CD4-positive, alpha-beta T cell treated with Interleukin-6 at 100 ng/mL for 8 hours (primary cell): ENCODE data around the gene GPANK1.
A peak's percentile ranks its signal among the peaks of the same experiment; 100 is the strongest.

Experiments
- DNase-seq: peaks from one replicate; pipeline ENCODE4 v3.0.0-alpha.2; 2020; ENCODE audit warnings: mixed read lengths, low spot score

GPANK1 gene

GRCh38 chr6:31639449-31639861 lies 25.3 kb downstream of the GPANK1 start:
- no peak for DNase-seq

DNA sequence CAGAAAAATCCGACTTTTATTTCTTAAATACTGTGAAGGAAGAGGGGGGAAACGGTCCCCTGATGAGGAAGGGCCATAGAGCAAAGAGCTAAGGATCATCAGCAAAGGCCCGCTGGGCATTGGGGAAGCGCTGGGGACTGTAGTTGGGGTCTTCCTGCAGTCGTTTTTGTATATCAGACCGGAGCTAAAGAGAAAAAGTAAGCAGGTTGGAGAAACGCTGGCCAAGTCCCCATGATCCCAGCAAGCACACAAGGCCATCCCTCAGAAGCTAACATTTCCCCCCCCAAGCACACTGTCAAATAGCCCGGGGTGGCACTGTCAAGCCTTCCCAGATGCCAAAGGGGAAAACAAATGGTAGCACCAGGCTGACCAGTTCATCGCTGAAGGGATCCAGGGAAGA lies 25.8 kb downstream of the GPANK1 start:
- no peak for DNase-seq

- no peak for DNase-seq
Observed at GRCh38 chr6:31636698-31637596, 27.9 kb downstream of the GPANK1 start.

GRCh38 chr6:31634969-31635575 lies 29.7 kb downstream of the GPANK1 start:
- no peak for DNase-seq

DNA sequence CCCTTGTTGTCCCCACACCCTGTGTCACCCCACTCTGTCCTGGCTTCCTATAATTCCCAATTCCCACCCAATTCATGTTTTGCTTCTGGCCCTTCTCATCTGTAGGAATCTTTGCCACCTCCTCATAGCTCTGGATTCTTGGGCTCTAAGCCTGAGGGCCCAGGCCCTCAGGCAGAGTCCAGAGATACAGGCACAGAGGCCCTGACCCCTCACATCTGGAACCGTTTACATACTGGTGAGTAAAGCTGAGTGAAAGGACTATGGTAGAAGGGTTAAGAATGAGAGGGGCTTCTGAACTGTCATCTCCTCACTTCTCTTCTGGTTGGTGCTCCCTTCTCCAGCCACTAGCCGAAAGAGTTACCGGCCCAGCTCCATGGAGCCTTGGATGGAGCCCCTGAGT lies 30.7 kb downstream of the GPANK1 start:
- no peak for DNase-seq

GRCh38 chr6:31633447-31633846 lies 31.4 kb downstream of the GPANK1 start:
- no peak for DNase-seq

GRCh38 chr6:31632279-31632946 lies 32.4 kb downstream of the GPANK1 start:
- DNase-seq: no peak

GRCh38 chr6:31631681-31632278 lies 33.0 kb downstream of the GPANK1 start:
- no peak for DNase-seq

DNA sequence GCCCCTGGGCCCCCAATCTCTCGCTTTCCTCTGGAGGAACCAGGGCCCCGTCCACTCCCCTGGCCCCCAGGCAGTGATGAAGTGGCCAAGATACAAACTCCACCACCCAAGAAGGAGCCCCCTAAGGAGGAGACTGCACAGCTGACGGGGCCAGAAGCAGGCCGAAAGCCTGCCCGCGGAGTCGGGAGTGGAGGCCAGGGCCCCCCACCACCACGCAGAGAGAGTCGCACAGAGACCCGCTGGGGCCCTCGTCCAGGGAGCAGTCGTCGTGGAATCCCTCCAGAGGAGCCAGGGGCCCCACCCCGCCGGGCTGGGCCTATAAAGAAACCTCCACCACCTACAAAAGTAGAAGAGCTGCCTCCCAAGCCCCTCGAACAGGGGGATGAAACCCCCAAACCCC lies 33.6 kb downstream of the GPANK1 start:
- DNase-seq: no peak

DNA sequence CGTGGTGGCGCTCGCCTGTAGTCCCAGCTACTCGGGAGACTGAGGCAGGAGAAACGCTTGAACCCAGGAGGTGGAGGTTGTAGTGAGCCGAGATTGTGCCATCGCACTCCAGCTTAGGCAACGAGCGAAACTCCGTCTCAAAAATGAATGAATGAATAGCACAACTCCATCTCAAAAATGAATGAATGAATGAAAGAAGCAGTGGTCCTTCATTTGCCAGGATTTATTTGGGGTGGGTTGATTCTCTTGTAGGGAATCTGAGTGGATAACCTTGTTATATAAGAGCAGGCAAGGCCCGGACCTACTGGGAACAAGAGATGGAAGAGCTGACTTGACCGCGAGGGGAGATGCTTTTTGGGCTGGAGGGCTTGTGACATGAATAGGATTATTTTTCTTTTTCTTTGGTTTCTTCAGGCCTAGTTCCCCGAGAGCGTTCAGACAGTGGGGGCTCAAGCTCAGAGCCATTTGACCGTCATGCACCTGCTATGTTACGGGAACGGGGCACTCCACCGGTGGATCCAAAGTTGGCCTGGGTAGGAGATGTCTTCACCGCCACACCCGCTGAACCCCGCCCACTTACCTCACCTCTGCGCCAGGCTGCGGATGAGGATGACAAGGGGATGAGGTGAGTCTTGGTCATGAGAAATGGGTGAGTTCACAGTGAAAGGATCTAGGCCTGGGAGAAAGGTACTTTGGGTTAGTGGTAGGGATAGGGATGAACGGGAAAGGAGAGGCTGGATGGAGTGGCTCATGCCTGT lies 34.4 kb downstream of the GPANK1 start:
- no peak for DNase-seq

- DNase-seq: no peak
Observed at GRCh38 chr6:31629014-31629413, 35.8 kb downstream of the GPANK1 start.

- DNase-seq: no peak
Observed at GRCh38 chr6:31627690-31628287, 37.0 kb downstream of the GPANK1 start.

GRCh38 chr6:31626952-31627351 lies 37.8 kb downstream of the GPANK1 start:
- no peak for DNase-seq

DNA sequence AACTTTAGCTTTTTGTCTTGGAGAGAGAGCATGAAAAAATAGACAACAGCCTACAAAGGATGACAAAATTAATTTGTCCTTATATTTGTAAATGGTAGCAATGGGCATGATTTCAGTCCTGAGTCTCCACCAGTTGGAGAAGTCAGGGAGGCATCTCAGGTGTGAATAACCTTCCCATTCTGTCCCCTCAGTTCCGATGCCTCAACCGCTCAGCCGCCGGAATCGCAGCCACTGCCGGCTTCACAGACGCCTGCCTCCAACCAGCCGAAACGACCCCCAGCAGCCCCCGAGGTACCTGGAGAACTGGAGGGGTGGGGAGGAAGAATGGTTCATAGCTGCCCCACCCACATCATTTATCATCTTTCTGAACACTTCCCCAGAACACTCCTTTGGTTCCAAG lies 40.7 kb downstream of the GPANK1 start:
- DNase-seq: no peak

DNA sequence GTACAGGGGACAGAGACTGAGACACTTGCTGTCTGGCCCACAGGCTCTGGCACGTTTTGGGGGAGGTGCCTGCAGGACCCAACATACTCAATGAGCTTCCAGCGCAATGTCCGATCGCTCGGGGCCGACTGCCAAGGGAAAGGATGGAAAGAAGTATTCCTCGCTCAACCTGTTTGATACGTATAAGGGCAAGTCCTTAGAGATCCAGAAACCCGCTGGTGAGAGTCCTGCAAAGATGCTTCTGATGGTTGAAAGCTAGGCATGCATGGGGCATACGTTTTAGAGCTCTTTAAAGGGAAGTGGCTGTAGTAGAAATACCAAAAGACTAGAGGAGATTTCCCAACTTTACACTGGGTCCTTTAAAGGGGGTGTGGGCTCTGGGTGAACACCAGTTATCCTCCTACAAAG lies 42.1 kb downstream of the GPANK1 start:
- no peak for DNase-seq

DNA sequence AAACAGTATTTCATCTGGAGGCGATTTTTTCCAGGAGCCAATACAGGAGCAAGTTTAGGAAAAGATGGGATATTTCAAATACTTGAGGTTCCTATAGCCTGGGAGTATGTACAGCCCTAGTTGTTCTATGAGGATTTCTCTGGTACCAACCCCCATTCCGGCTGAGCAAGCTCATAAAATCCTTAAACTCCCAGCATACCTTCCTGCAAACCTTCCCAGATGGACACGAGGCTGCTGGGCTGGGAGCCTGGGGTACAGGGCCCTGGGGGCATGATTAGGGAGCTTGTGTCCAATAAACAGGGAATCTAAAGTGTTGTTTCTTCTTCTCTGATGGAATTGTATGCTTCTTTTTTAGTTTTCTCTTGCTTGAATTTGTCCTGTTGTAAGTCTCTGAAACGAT lies 42.8 kb downstream of the GPANK1 start:
- DNase-seq: no peak

GRCh38 chr6:31621320-31621939 lies 43.4 kb downstream of the GPANK1 start:
- no peak for DNase-seq

GRCh38 chr6:31620586-31621319 lies 44.0 kb downstream of the GPANK1 start, which contains the start of gene PRRC2A:
TSS of gene PRRC2A (plus strand) at chr6:31620715. CDS start at chr6:31622790, 2,075 bp downstream.
- peak; percentile 73 for DNase-seq

GRCh38 chr6:31619805-31620585 lies 44.8 kb downstream of the GPANK1 start:
- peak; percentile 99 for DNase-seq
